Activated CD8-positive, alpha-beta memory T cell treated with anti-CD3 and anti-CD28 coated beads, Interleukin-2, amount 50 U/mL, for 48 hours (primary cell): ENCODE data around the gene MYO18B.

Experiments
- DNase-seq: peaks from one replicate; pipeline ENCODE4 v3.0.0-alpha.2; 2020

The MYO18B gene

DNA sequence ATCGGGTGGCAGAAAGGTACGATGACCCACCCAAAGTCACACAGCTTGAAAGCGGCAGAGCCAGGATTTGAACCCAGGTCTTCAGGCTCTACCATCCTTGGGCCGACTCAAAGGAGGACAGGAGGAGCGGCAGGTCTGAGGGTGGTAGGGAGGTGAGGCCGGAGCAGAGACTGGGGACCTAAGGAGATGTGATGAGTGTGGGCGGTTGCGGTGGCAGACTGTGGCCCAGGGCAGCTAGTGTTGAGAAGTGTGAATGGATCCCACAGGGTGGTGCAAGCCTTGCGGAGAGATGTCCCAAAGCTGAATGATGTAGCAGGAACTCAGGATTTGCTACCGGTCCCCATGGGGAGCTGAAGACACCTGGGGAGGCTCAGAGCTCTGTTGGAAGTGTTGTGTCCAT lies 180.2 kb downstream of the MYO18B start:
- no peak for DNase-seq

DNA sequence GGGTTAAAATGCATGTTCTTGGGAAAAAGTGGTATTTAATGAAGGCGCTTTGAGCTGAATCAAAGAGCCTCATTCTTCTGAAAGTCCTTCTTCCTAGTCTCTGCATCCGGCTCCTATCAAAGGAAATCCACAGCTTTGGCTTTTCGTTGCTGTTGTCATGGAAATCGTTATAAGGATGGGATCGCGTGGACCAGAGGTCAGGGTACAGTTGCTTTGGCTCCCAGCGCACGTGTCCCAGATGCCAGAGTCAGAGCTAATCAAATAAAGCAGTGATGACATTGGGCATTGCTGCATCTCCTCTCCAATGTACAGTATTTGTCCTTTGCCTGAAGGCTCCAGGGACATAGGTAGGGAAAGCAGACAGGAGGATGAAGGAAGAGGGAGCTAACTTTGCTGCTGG lies 181.9 kb downstream of the MYO18B start:
- no peak for DNase-seq

- no peak for DNase-seq
These were observed 186.1 kb downstream of the MYO18B start for GRCh38 chr22:25928038-25928437.

DNA sequence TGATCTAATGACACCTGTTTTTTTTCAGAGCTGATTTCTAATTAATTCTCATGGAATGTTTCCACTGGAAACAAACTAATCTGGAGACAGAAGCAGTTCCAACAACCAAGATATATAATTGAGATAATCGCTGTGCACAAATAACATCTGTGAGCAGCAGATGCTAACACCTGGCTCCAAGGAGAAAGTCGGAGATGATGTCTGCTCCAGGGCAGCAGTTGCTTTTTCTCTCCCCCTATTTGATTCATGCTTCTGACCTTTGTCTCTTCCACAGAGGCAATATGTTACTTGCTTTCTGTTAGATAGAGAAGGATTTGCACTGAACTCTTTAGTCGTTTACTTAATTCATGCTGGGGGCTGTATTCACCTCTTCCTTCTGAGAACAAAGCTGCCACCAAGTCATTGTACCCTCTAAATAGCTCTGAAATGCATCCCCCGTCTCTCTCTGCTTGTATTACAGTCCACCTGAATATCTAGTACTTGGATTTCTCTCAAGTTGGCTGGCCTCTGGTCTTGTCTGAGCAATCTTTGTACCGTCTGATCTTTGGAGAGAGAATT lies 187.4 kb downstream of the MYO18B start:
- no peak for DNase-seq

- DNase-seq, result no peak
These were observed 188.1 kb downstream of the MYO18B start for GRCh38 chr22:25930083-25930482.

DNA sequence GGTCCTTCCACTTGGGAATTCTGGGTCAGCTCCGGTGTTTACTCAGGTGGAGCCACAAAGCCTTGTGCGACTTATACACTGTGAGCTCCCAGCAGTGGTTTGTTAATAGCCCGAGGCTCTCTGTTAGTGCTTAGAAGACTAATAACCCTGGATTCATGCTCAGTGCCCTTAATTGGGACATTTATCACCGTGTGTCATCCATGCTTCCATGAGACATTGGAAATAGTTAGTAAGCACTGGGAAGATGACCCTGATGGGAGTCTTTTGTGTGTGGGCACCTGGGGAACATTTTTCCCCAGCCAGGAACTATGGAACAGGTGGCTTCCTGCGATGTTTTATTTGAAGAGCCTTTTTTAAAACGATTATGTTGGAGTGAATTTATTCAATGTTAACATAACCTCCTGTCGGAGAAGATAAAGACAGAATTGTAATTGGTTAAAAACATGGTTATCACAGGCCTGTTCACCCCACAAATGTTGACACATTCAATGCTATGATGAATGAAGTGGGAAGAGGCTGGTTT lies 188.9 kb downstream of the MYO18B start:
- DNase-seq, result no peak

DNA sequence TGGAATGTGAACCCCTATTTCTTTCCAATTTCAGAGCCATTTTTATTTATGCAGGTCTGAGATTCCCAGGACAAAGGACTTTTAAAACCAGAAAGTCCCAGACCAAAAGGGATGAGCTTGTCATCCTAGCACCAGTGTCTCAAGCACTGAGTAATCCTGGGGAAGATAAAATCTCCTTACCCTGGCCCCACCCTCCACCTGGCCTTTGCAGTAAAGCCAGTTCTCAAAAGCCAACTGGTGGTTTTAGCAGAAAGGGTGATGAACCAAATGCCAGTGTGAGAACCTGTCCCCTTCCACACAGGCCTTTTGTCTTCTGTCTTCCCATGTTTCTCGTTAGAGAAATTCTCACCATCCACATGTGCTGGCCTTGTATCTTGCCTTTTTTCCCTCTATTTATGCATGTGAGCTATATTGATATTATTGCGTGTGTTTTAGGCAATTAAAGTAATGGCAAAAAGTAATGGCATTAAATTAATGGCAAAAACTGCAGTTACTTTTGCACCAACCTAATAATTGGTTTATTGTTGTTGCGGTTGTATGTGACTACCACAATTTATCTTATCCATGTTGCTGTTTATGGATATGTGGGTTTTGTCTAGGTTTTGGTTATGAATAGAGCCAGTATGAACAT lies 191.3 kb downstream of the MYO18B start:
- DNase-seq, result no peak

GRCh38 chr22:25935266-25936058 lies 193.5 kb downstream of the MYO18B start:
- no peak for DNase-seq

DNA sequence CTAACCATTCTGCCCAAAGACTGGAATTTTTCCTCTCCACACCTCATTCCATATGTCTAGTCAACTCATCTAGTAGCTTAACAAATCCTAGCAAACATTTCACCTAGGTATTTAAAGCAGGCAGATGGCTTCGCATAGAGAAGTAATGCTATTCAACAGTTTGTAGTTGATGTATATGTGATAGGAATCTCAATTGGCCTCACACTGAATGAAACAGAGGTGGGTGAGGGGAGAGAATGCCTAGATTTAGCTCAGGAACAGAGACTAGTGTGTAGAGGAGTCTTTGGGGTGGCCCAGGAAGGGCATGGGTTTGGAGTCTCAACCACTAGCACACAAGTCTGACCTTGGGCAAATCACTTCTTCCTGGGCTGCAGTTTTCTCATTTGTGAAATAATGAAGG lies 196.2 kb downstream of the MYO18B start:
- no peak for DNase-seq

- no peak for DNase-seq
These were observed 197.4 kb downstream of the MYO18B start for GRCh38 chr22:25939384-25939783.

GRCh38 chr22:25940479-25940878 lies 198.5 kb downstream of the MYO18B start:
- no peak for DNase-seq

GRCh38 chr22:25941365-25941960 lies 199.5 kb downstream of the MYO18B start:
- no peak for DNase-seq

DNA sequence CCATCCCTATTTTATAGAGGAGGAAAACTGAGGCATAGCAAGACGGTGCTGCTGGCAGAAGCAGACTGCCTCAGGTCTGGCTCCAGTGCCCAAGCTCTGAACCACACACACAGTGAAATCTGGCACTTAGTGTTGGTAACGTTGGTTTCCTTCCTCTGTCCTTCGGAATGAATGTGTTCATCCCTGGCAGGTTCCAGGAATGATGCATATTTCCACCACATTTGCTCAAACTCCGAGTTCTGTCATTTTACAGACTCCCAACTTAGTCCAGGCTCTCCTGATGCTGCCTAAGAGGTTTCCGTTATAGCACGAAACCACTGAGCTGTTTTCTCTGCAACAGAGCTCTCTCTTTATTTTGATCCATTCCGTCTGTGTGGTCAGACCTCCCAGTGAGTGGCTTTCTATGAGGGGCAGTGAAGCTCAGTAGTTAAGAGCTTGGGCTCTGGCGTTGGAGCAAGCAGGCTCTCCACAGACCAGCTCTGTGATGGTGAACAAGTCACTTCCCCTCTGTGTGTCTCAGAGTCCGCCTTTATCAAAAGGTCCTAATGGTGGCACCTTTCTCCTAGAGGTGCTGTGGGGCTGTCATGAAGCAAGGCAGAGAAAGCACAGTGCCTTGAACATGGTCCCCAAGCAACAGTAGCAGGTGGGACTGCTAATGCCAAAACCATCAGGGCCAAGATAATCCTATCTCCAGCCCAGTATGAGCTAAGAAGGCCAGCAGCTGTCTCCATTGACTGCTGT lies 200.3 kb downstream of the MYO18B start:
- no peak for DNase-seq

GRCh38 chr22:25942856-25943411 lies 200.9 kb downstream of the MYO18B start:
- DNase-seq, result no peak

- no peak for DNase-seq
These were observed 208.1 kb downstream of the MYO18B start for GRCh38 chr22:25950111-25950510.

GRCh38 chr22:25953276-25953675 lies 211.3 kb downstream of the MYO18B start:
- no peak for DNase-seq

GRCh38 chr22:25953919-25954318 lies 211.9 kb downstream of the MYO18B start:
- DNase-seq, result no peak

GRCh38 chr22:25955323-25955722 lies 213.3 kb downstream of the MYO18B start:
- DNase-seq, result no peak

DNA sequence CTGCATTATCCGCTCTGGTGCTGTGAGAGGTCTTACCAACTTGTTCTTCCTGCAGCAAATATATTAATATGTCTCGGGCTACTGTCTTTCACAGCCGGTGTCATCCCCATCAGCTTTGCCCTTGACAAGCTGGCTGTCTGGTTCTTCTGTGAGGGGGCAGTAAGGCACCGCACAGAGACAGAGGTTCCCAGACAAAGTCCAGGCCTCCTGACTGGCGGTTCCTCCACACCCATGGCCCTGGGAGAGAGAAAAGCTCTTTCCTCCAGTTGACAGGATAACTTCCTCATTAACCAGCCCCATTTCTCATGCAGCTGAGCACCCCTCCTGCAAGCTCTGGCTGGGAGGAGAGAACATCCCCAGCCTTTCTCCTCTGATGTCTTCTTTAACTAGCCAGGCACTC lies 214.8 kb downstream of the MYO18B start:
- DNase-seq, result no peak

GRCh38 chr22:25959818-25960774 lies 218.1 kb downstream of the MYO18B start:
- DNase-seq, result no peak

DNA sequence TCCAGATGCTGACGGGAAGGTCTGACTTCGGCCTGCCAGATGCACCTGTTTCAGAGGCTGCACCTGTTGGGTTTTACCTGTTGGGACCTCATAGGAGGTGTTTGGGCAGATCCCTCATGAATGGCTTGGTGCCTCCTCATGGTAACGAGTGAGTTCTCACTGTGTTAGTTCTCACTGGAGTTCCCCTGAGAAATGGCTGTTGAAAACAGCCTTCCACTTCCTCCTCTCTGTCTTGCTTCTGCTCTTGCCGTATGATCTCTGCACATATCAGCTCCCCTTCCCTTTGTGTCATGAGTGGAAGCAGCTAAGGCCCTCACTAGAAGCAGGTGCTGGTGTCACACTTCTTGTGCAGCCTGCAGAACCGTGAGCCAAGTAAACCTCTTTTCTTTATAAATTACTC lies 219.7 kb downstream of the MYO18B start:
- no peak for DNase-seq
